MG63 (cell line): ENCODE measurements around the gene MGRN1. TPM values are rescaled to one million over a fixed set of nuclear protein-coding genes. Genes with fewer than 3 reads are reported as not detected.
"Not testable (repeated sequence)": the region's sequence is repeated elsewhere in the genome, so short reads cannot be mapped to it uniquely, and the experiment has no call there.

Source experiments
- DNase-seq: peaks from one replicate; pipeline ENCODE4 v3.0.0-alpha.2; 2020
- H3K27me3 ChIP-seq: fragments of 250-450 bp; sonication (Bioruptor Pico); 2 replicates; pipeline ENCODE4 v1.5.1; 2020; ENCODE audit warnings: mild to moderate bottlenecking, moderate library complexity
- H3K36me3 ChIP-seq: fragments of 250-450 bp; sonication (Bioruptor Pico); 2 replicates; pipeline ENCODE4 v1.5.1; 2020; ENCODE audit warnings: mild to moderate bottlenecking, moderate library complexity
- H3K4me3 ChIP-seq: fragments of 250-450 bp; sonication (Bioruptor Pico); 2 replicates; pipeline ENCODE4 v1.5.1; 2020; ENCODE audit warnings: mild to moderate bottlenecking, moderate library complexity
- H3K9me3 ChIP-seq: fragments of 250-450 bp; sonication (Bioruptor Pico); 2 replicates; pipeline ENCODE4 v1.5.1; 2020; ENCODE audit warnings: mild to moderate bottlenecking, moderate library complexity
- total RNA-seq: library from RNA; depleted of rRNA; stranded (reverse); fragments of >200 nt; shearing (Covaris generic); gene quantifications from 2 replicates; pipeline ENCODE4 v1.2.3, GENCODE V29; 2014; ENCODE audit warnings: low replicate concordance

MGRN1 gene
- total RNA-seq, 1 experiment from 2014 or later = 13.8 TPM

GRCh38 chr16:4636196-4636595 lies 11.6 kb downstream of the MGRN1 start:
- Histone ChIP-seq H3K27me3 (no peaks in the 10 kb centered on the region), H3K36me3 (peaks cover 28% of the 10 kb centered on the region), H3K4me3 (no peak overlapping the region), H3K9me3 (peaks cover 4% of the 10 kb centered on the region; the same call in 1 of the 2 replicates)
- no peak for DNase-seq

- Histone ChIP-seq H3K36me3 (peaks cover 17% of the 10 kb centered on the region), H3K27me3 (no peaks in the 10 kb centered on the region), H3K9me3 (no peaks in the 10 kb centered on the region), H3K4me3 (no peak overlapping the region)
- no peak for DNase-seq
Measured at GRCh38 chr16:4637501-4638166, 13.0 kb downstream of the MGRN1 start.

- no peak for DNase-seq
- Histone ChIP-seq H3K36me3 (peaks cover 21% of the 10 kb centered on the region), H3K27me3 (no peaks in the 10 kb centered on the region), H3K4me3 (no peak overlapping the region), H3K9me3 (no peaks in the 10 kb centered on the region)
Measured at GRCh38 chr16:4639899-4640509, 15.4 kb downstream of the MGRN1 start.

- no peak for DNase-seq
- Histone ChIP-seq H3K4me3 (no peak overlapping the region), H3K27me3 (no peaks in the 10 kb centered on the region), H3K9me3 (no peaks in the 10 kb centered on the region), H3K36me3 (peaks cover 25% of the 10 kb centered on the region)
Measured at GRCh38 chr16:4640572-4641305, 16.1 kb downstream of the MGRN1 start.

GRCh38 chr16:4641306-4641687 lies 16.7 kb downstream of the MGRN1 start:
- DNase-seq = no peak
- Histone ChIP-seq H3K36me3 (peaks cover 28% of the 10 kb centered on the region), H3K27me3 (no peaks in the 10 kb centered on the region), H3K4me3 (no peak overlapping the region), H3K9me3 (no peaks in the 10 kb centered on the region)

- H3K27me3 ChIP-seq = no peaks in the 10 kb centered on the region
- no peaks in the 10 kb centered on the region for H3K9me3 ChIP-seq
- H3K4me3 ChIP-seq = no peak overlapping the region
- DNase-seq = no peak
- H3K36me3 ChIP-seq = peaks cover 30% of the 10 kb centered on the region
Measured at GRCh38 chr16:4641895-4642294, 17.3 kb downstream of the MGRN1 start.

- no peaks in the 10 kb centered on the region for H3K9me3 ChIP-seq
- H3K36me3 ChIP-seq = peaks cover 55% of the 10 kb centered on the region
- no peak for DNase-seq
- no peak overlapping the region for H3K4me3 ChIP-seq
- no peaks in the 10 kb centered on the region for H3K27me3 ChIP-seq
Measured at GRCh38 chr16:4646773-4647643, 22.4 kb downstream of the MGRN1 start.

- no peak for DNase-seq
- H3K36me3 ChIP-seq = peaks cover 55% of the 10 kb centered on the region
Measured at GRCh38 chr16:4647644-4647980, 23.0 kb downstream of the MGRN1 start.

GRCh38 chr16:4648917-4649316 lies 24.3 kb downstream of the MGRN1 start:
- Histone ChIP-seq H3K27me3 (no peaks in the 10 kb centered on the region), H3K4me3 (no peak overlapping the region), H3K9me3 (no peaks in the 10 kb centered on the region), H3K36me3 (peaks cover 57% of the 10 kb centered on the region)
- no peak for DNase-seq

More at GRCh38 chr16:4647644-4647980, 23.0 kb downstream of the MGRN1 start:
- no peak overlapping the region for H3K4me3 ChIP-seq
- H3K27me3 ChIP-seq = no peaks in the 10 kb centered on the region
- no peaks in the 10 kb centered on the region for H3K9me3 ChIP-seq

- Histone ChIP-seq H3K9me3 (no peaks in the 10 kb centered on the region), H3K36me3 (peaks cover 56% of the 10 kb centered on the region), H3K27me3 (no peaks in the 10 kb centered on the region), H3K4me3 (no peak overlapping the region)
- DNase-seq = no peak
Measured at GRCh38 chr16:4649744-4650442, 25.3 kb downstream of the MGRN1 start.

- not testable (repeated sequence) for H3K9me3 ChIP-seq, H3K27me3 ChIP-seq, H3K4me3 ChIP-seq
- peaks cover 54% of the 10 kb centered on the region for H3K36me3 ChIP-seq
- peak; percentile 73 for DNase-seq
Measured at GRCh38 chr16:4650443-4651074, 25.9 kb downstream of the MGRN1 start.

GRCh38 chr16:4651827-4652226 lies 27.2 kb downstream of the MGRN1 start:
- Histone ChIP-seq H3K36me3 (peaks cover 60% of the 10 kb centered on the region), H3K9me3 (no peaks in the 10 kb centered on the region), H3K4me3 (no peak overlapping the region), H3K27me3 (no peaks in the 10 kb centered on the region)
- no peak for DNase-seq

- H3K27me3 ChIP-seq = no peaks in the 10 kb centered on the region
- no peaks in the 10 kb centered on the region for H3K9me3 ChIP-seq
- DNase-seq = no peak
- H3K4me3 ChIP-seq = no peak overlapping the region
- H3K36me3 ChIP-seq = peaks cover 58% of the 10 kb centered on the region
Measured at GRCh38 chr16:4652561-4652960, 27.9 kb downstream of the MGRN1 start.

GRCh38 chr16:4654011-4654963 lies 29.7 kb downstream of the MGRN1 start:
- no peaks in the 10 kb centered on the region for H3K9me3 ChIP-seq
- H3K36me3 ChIP-seq = peaks cover 67% of the 10 kb centered on the region
- H3K27me3 ChIP-seq = no peaks in the 10 kb centered on the region
- no peak overlapping the region for H3K4me3 ChIP-seq
- no peak for DNase-seq

GRCh38 chr16:4654964-4655590 lies 30.5 kb downstream of the MGRN1 start:
- H3K4me3 ChIP-seq = no peak overlapping the region
- H3K9me3 ChIP-seq = no peaks in the 10 kb centered on the region
- DNase-seq = no peak
- no peaks in the 10 kb centered on the region for H3K27me3 ChIP-seq
- H3K36me3 ChIP-seq = peaks cover 66% of the 10 kb centered on the region
